Natural killer cell (primary cell): Measurements from ENCODE around the gene DHFR. TPM values are rescaled to one million over a fixed set of nuclear protein-coding genes. Genes with fewer than 3 reads are reported as not detected.

Experiments used
- ATAC-seq, 3 donors: fragments of 150-1000 bp in 2 of 3; fragments of 200-7000 bp in 1 of 3; cut with Tn5 transposase; 1 replicate in 1 of 3; 2 replicates in 2 of 3; pipeline ENCODE4 v1.10.0; 2021; ENCODE audit warnings: mild to moderate bottlenecking in 2 of 3, moderate library complexity in 2 of 3
- DNase-seq, 2 donors: peaks; one replicate each; pipeline versions ENCODE4 v3.0.0 to v3.0.0-alpha.2; 2013 to 2021; ENCODE audit warnings: mixed read lengths in 1 of 2
- H3K27ac ChIP-seq: one replicate; pipeline ENCODE4 v1.5.1; 2013; ENCODE audit warnings: mild to moderate bottlenecking, low read length
- H3K27me3 ChIP-seq: one replicate; pipeline ENCODE4 v1.6.1; 2013; ENCODE audit warnings: low read length; ENCODE audit not compliant: control insufficient read depth, insufficient read depth
- H3K36me3 ChIP-seq: one replicate; pipeline ENCODE4 v1.6.1; 2013; ENCODE audit warnings: low read length; ENCODE audit not compliant: control insufficient read depth, insufficient read depth
- H3K4me1 ChIP-seq: one replicate; pipeline ENCODE4 v1.6.1; 2013; ENCODE audit warnings: low read length; ENCODE audit not compliant: control insufficient read depth, insufficient read depth
- H3K4me3 ChIP-seq: one replicate; pipeline ENCODE4 v1.5.1; 2013; ENCODE audit warnings: low read length
- H3K9me3 ChIP-seq: one replicate; pipeline ENCODE4 v1.6.1; 2013; ENCODE audit warnings: low read length; ENCODE audit not compliant: control insufficient read depth, insufficient read depth
- H3K27ac Mint-ChIP-seq, 2 donors: one replicate each; pipeline ENCODE4 v1.8.0; 2022; ENCODE audit warnings: mild to moderate bottlenecking in 2 of 2, mixed read lengths in 2 of 2, moderate library complexity in 1 of 2
- H3K27me3 Mint-ChIP-seq, 2 donors: one replicate each; pipeline ENCODE4 v1.8.0; 2022; ENCODE audit warnings: low read depth in 2 of 2, mixed read lengths in 2 of 2
- H3K36me3 Mint-ChIP-seq: one replicate; pipeline ENCODE4 v1.8.0; 2022; ENCODE audit warnings: mixed read lengths
- H3K4me1 Mint-ChIP-seq, 2 donors: one replicate each; pipeline ENCODE4 v1.8.0; 2022; ENCODE audit warnings: mixed read lengths in 2 of 2
- H3K4me3 Mint-ChIP-seq: one replicate; pipeline ENCODE4 v1.8.0; 2022; ENCODE audit warnings: mild to moderate bottlenecking, moderate library complexity, mixed read lengths
- H3K9me3 Mint-ChIP-seq, 2 donors: one replicate each; pipeline ENCODE4 v1.8.0; 2022; ENCODE audit warnings: mixed read lengths in 2 of 2
- WGBS: methylation state at CpG from one replicate; pipeline ENCODE4 v1.1.7; 2013; ENCODE audit warnings: missing lambda C conversion rate; ENCODE audit not compliant: insufficient coverage; 5-methylcytosine and 5-hydroxymethylcytosine counted together
- intact Hi-C: fragments of 100-400 bp; cut with micrococcal nuclease; formaldehyde crosslinking; loops from one replicate; pipeline ENCODE4 v1.14.2; 2022
- total RNA-seq, 4 donors: library from RNA; stranded (reverse); fragments of 120-200 nt in 1 of 4; gene quantifications; one replicate each; pipeline versions ENCODE4 v1.2.3 to v1.2.4, GENCODE V29; 2013 to 2022
- TF ChIP-seq, protein P1 (sequence below): fragments of 200-600 bp; IDR thresholded peaks from one replicate; pipeline ENCODE4 v1.8.0; 2022; ENCODE audit warnings: antibody characterized with exemption

Gene DHFR
- total RNA-seq, 3 donors from 2014 or later (not counting 1 experiment from before 2014, with no cell fraction given): 8.8 to 14.3 (median 12.0) TPM

- no peaks in the 10 kb centered on the region for H3K9me3 Mint-ChIP-seq
- DNase-seq: no peak
- no peaks in the 10 kb centered on the region for H3K27me3 Mint-ChIP-seq
- TF ChIP-seq, protein P1, sequence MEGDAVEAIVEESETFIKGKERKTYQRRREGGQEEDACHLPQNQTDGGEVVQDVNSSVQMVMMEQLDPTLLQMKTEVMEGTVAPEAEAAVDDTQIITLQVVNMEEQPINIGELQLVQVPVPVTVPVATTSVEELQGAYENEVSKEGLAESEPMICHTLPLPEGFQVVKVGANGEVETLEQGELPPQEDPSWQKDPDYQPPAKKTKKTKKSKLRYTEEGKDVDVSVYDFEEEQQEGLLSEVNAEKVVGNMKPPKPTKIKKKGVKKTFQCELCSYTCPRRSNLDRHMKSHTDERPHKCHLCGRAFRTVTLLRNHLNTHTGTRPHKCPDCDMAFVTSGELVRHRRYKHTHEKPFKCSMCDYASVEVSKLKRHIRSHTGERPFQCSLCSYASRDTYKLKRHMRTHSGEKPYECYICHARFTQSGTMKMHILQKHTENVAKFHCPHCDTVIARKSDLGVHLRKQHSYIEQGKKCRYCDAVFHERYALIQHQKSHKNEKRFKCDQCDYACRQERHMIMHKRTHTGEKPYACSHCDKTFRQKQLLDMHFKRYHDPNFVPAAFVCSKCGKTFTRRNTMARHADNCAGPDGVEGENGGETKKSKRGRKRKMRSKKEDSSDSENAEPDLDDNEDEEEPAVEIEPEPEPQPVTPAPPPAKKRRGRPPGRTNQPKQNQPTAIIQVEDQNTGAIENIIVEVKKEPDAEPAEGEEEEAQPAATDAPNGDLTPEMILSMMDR: no peak
- ATAC-seq: no peak
- H3K36me3 ChIP-seq: peaks cover 24% of the 10 kb centered on the region
- no peak overlapping the region for H3K27ac ChIP-seq
- intact Hi-C loops: no loop called here
- no peaks in the 10 kb centered on the region for H3K36me3 Mint-ChIP-seq
- H3K4me3 Mint-ChIP-seq: no peak overlapping the region
- H3K4me3 ChIP-seq: no peak overlapping the region
- no peaks in the 10 kb centered on the region for H3K27me3 ChIP-seq
- H3K9me3 ChIP-seq: no peaks in the 10 kb centered on the region
- H3K4me1 ChIP-seq: no peaks in the 10 kb centered on the region
- no peaks in the 10 kb centered on the region for H3K4me1 Mint-ChIP-seq
- H3K27ac Mint-ChIP-seq: no peak overlapping the region
Observed at GRCh38 chr5:80634193-80634592, 20.6 kb downstream of the DHFR start.

DNA sequence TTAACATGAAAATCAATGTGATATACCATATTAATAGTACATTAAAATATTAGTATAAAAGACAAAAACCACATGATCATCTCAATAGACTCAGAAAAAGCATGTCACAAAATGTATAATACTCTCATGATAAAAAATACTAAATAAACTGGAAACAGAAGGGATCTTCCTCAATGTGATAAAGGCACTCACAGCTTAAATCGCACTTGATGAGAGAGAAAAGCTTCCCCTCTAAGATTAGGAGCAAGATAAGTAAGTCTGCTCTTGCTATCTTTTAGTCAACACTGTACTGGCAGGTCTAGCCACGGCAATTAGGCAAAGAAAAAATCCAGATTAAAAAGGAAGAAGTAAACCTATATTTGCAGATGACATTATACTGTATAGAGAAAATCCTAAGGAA, 22.1 kb downstream of the DHFR start:
- Mint-ChIP-seq H3K27me3 (no peaks in the 10 kb centered on the region), H3K36me3 (no peaks in the 10 kb centered on the region), H3K4me1 (no peaks in the 10 kb centered on the region), H3K9me3 (no peaks in the 10 kb centered on the region), H3K4me3 (no peak overlapping the region), H3K27ac (no peak overlapping the region)
- no peaks in the 10 kb centered on the region for H3K4me1 ChIP-seq
- no peak overlapping the region for H3K27ac ChIP-seq
- TF ChIP-seq, protein P1: no peak
- H3K9me3 ChIP-seq: no peaks in the 10 kb centered on the region
- intact Hi-C loops: no loop called here
- no peak overlapping the region for H3K4me3 ChIP-seq
- no CpG with 5 or more reads among the region's 2 CpGs for WGBS
- no peaks in the 10 kb centered on the region for H3K27me3 ChIP-seq
- peaks cover 20% of the 10 kb centered on the region for H3K36me3 ChIP-seq
- no peak for ATAC-seq
- no peak for DNase-seq

- Mint-ChIP-seq H3K9me3 (no peaks in the 10 kb centered on the region), H3K36me3 (no peaks in the 10 kb centered on the region)
- 96% methylated on average over 9 of the region's 11 CpGs for WGBS
Observed at GRCh38 chr5:80631278-80632259, 23.2 kb downstream of the DHFR start.

More at GRCh38 chr5:80631278-80632259, 23.2 kb downstream of the DHFR start:
- intact Hi-C loops: no loop called here
- H3K4me3 Mint-ChIP-seq: no peak overlapping the region
- H3K27ac Mint-ChIP-seq: no peak overlapping the region
- Histone ChIP-seq H3K9me3 (no peaks in the 10 kb centered on the region), H3K27ac (no peak overlapping the region), H3K4me3 (no peak overlapping the region), H3K36me3 (peaks cover 18% of the 10 kb centered on the region), H3K27me3 (no peaks in the 10 kb centered on the region), H3K4me1 (no peaks in the 10 kb centered on the region)
- H3K4me1 Mint-ChIP-seq: no peaks in the 10 kb centered on the region
- no peak for ATAC-seq
- no peaks in the 10 kb centered on the region for H3K27me3 Mint-ChIP-seq
- TF ChIP-seq, protein P1: no peak
- no peak for DNase-seq
